Measurements from ENCODE around the gene UBE4B.

- no peak for TF ChIP-seq CTCF (IDR thresholded peaks at IDR 0.05)
- TF ChIP-seq EP300 (IDR thresholded peaks at IDR 0.05), result no peak
Measured at GRCh38 chr1:10064416-10065343, 31.9 kb downstream of the UBE4B start.
